ENCODE data around the gene GNG12. TPM values are rescaled to one million over a fixed set of nuclear protein-coding genes. Genes with fewer than 3 reads are reported as not detected.

The GNG12 gene
- total RNA-seq, 4 donors from 2014 or later = 69.1 to 161 (median 97.7) TPM

DNA sequence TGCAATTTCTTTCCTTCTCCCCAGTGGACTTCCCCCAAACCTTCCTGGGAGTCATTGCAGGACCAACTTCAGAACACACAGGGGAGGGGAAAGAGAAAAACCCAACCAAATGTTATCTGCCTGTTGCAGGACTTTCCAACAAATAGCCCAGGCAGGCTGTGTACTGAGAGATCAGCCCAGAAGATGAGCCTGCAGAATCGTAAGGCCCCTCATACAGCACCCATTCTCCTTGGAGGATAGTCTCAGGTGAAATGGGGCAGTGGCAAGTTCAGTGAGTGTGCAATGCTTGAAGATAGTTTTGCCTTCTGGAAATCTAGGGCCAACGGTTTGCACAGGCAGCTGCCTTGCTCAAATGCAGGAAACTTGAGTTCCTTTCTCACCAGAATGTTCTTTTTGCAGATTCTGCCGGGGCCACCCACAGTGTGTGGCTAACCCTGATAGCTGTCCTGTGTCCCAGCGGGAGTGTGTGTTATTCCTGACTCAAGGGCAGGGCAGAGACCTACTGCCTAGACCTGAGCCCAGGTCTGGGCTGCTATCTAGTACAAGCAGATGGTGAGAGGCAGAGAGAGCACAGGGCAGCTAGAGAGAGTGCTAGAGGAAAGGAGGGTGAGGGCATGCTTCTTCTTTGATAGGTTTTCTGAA, 99.5 kb downstream of the GNG12 start:
- TF ChIP-seq, protein P1, sequence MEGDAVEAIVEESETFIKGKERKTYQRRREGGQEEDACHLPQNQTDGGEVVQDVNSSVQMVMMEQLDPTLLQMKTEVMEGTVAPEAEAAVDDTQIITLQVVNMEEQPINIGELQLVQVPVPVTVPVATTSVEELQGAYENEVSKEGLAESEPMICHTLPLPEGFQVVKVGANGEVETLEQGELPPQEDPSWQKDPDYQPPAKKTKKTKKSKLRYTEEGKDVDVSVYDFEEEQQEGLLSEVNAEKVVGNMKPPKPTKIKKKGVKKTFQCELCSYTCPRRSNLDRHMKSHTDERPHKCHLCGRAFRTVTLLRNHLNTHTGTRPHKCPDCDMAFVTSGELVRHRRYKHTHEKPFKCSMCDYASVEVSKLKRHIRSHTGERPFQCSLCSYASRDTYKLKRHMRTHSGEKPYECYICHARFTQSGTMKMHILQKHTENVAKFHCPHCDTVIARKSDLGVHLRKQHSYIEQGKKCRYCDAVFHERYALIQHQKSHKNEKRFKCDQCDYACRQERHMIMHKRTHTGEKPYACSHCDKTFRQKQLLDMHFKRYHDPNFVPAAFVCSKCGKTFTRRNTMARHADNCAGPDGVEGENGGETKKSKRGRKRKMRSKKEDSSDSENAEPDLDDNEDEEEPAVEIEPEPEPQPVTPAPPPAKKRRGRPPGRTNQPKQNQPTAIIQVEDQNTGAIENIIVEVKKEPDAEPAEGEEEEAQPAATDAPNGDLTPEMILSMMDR (IDR thresholded peaks at IDR 0.05; ENCODE audit: low read depth) = no peak

DNA sequence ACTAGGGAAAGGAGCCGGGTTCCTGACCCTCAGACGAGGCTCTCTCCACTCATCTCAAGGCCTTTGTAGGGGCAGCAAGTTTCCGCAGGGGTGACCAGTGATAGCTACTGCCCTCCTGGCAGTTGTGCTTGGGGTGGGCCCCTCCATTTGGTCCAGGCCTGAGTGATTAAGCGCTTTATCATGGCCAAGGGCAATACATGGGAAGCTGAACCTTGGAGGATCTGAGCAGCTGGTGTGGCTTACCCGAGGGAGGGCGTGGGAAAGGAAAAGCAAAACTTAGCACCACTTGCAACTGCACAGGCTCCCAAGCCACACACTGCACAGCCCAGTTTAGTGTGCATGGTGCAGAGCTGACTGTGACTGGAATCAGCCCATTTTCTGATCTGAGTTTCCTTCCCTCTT, 100.5 kb downstream of the GNG12 start:
- TF ChIP-seq, protein P1 (IDR thresholded peaks at IDR 0.05; ENCODE audit: low read depth) = no peak

DNA sequence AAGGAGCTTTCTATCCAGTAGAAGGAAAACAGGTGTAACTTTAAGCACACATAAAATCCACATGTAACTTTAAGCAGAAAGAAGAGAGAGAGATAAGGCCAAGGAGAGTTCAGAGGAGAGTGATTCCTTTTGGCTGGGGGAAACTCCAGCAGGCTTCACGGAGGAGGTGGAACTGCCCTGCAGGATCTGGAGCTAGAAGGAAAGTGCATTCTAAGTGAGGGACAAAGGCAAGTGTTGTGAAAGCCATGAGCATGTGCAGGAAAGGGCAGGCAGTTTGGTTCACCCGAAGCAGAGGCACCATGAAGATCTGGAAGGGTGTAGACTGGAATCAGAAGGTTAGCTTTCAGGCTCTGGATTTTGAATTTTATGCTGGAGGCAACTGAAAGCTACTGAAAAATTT, 101.9 kb downstream of the GNG12 start:
- TF ChIP-seq, protein P1 (IDR thresholded peaks at IDR 0.05; ENCODE audit: low read depth) = no peak

DNA sequence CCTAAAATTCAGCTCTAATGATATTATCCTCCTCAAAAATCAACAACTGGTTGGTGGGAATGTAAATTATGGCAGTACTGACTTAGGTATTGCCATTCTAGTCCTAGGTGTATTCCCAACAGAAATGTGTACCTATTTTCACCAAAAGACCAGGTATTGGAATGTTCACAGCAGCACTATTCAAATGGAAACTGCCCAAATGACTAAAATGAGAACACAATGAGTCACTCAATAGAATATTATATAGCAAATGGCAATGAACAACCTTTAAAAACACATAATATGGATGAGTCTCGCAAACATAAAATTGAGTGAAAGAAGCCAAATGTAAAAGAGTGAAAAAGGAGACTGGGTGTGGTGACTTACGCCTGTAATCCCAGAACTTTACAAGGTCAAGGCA, 103.4 kb downstream of the GNG12 start:
- TF ChIP-seq, protein P1 (IDR thresholded peaks at IDR 0.05; ENCODE audit: low read depth) = no peak

DNA sequence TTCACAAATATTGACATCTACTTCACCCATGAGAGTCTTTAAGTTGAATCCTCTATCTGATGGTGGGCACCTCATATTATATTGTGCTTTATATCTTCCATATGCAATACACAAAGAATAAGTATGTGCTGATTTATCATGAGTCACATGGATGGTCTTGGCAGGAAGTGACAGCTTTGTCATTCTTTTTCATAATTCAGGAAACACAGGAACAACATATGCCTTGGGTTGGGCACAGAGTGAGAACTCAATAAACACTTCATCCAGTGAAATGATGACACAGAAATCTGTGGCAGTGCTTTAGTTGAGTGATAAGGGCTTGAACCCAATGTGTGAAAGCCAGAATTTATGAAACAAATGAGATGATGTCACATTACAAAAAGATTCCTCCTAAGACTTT, 107.0 kb downstream of the GNG12 start:
- TF ChIP-seq, protein P1 (IDR thresholded peaks at IDR 0.05; ENCODE audit: low read depth) = no peak

DNA sequence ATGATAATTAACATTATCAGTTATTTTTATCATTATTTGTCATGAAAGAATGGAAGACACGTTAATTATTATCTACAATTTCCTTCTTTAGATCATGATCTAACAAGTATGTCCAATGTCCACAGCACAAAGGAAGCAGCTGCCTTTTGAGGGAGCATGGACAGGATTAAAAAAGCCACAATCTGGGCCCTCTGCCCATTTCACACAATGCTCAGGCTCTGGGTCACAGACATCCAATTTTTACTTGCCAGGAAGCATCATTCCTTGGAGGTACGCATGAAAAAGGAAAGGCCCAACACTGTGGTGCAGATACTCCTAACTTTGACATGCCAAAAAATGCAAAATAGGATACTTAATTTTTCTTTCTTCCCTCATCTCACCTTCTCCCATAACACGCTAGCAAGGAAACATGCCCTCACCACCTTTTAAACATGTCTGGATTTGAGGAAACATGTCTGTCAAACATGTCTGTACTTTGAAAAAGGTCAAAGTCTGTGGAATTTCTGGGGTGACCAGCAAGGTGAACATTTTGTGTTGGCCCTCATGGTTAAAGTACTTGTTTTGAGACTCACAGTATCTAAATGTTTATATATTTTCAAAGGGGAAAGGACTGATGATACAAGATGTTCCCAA, 108.2 kb downstream of the GNG12 start:
- TF ChIP-seq, protein P1 (IDR thresholded peaks at IDR 0.05; ENCODE audit: low read depth) = no peak

DNA sequence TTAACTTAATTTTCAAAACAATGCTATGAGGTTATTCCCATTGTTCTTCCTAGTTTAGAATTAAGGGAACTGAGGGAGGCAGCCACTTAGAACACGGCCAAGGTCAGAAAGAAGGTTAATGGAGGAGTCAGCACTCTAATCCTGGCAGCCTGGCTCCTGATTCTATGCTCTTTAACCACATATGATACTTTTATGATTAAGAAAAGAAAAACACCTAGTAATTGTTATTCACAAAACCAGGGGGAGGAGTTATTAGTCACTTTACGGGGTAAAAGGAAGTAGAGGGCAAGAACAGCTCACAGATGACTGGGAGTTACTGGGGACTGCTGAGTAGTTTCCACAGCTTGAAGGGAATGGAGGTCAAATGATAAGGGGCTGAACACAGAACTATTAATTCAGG, 109.6 kb downstream of the GNG12 start:
- TF ChIP-seq, protein P1 (IDR thresholded peaks at IDR 0.05; ENCODE audit: low read depth) = no peak

Measured in subcutaneous adipose tissue (tissue), 4 donors.